HepG2 (cell line): ENCODE data around the gene RBM23. TPM values are rescaled to one million over a fixed set of nuclear protein-coding genes. Genes with fewer than 3 reads are reported as not detected.
A peak's percentile ranks its signal among the peaks of the same experiment; 100 is the strongest.

Experiments
- ATAC-seq: fragments of 200-7000 bp; cut with Tn5 transposase; 3 replicates; pipeline ENCODE4 v1.9.1; 2020; ENCODE audit warnings: mild to moderate bottlenecking, moderate library complexity
- BruUV-seq: library from RNA; stranded (reverse); fragments of 400-500 nt; replicated peaks from 2 replicates; lab custom pipeline; 2021; lab: Mats Ljungman, UMichigan
- CTCF ChIA-PET: fragments of 300-600 bp; formaldehyde crosslinking; extraction: SDS; loops from one replicate; lab custom pipeline; 2021; ENCODE audit warnings: low total read pairs, inconsistent platforms, low intra/inter-chr PET ratio; lab: Yijun Ruan, JAX
- POLR2A ChIA-PET: fragments of 350-600 bp; sonication (Branson Sonifier 250); formaldehyde crosslinking; loops from one replicate; lab custom pipeline; 2020; ENCODE audit warnings: antibody characterized with exemption, inconsistent platforms; lab: Yijun Ruan, JAX
- DNase-seq: peaks from one replicate; pipeline ENCODE4 v3.0.0-alpha.2; 2015; ENCODE audit warnings: low spot score
- FAIRE-seq: peaks from 3 replicates; lab custom pipeline; 2011; peaks lifted over from hg19 to GRCh38; lab: Jason Lieb, UNC
- H2AFZ ChIP-seq: one replicate; pipeline ENCODE4 v1.6.1; 2011; ENCODE audit warnings: low read length, inconsistent platforms
- H3K27ac ChIP-seq: fragments of 300-600 bp; 3 replicates; pipeline ENCODE4 v1.8.0; 2011; ENCODE audit warnings: mixed run types, mild to moderate bottlenecking, mixed read lengths, low read length, inconsistent platforms; ENCODE audit not compliant: insufficient read depth; ENCODE audit errors: extremely low read length
- H3K27me3 ChIP-seq, 2 experiments: fragments of 200-600 bp in 1 of 2; 2 replicates in 1 of 2; 3 replicates in 1 of 2; pipeline versions ENCODE4 v1.6.0 to v1.8.0; 2011; ENCODE audit warnings: low read length in 2 of 2, mild to moderate bottlenecking in 2 of 2, moderate library complexity in 2 of 2, inconsistent platforms in 1 of 2; ENCODE audit not compliant: insufficient read depth in 2 of 2, control insufficient read depth in 1 of 2
- H3K36me3 ChIP-seq, 2 experiments: fragments of 200-600 bp in 1 of 2; replicated peaks in 1 of 2; 2 replicates in 1 of 2; 3 replicates in 1 of 2; pipeline versions ENCODE4 v1.5.1 to v1.8.0; 2011; ENCODE audit warnings: low read length in 2 of 2, inconsistent platforms in 1 of 2; ENCODE audit not compliant: insufficient read depth in 2 of 2, control insufficient read depth in 1 of 2
- H3K4me1 ChIP-seq: 2 replicates; pipeline ENCODE4 v1.5.1; 2012; ENCODE audit warnings: low read length, inconsistent platforms; ENCODE audit not compliant: insufficient read depth
- H3K4me2 ChIP-seq: 2 replicates; pipeline ENCODE4 v1.6.0; 2011; ENCODE audit warnings: low read depth, low read length, inconsistent platforms
- H3K4me3 ChIP-seq, 3 experiments: fragments of 200-600 bp in 1 of 3; sonication (generic), shearing (Covaris generic) in 1 of 3; replicated peaks in 1 of 3; 2 replicates each; pipeline ENCODE4 v1.5.1; 2011 to 2016; ENCODE audit warnings: low read length in 3 of 3, inconsistent platforms in 2 of 3, low read depth in 2 of 3, mild to moderate bottlenecking in 2 of 3, control low read depth in 1 of 3, mixed read lengths in 1 of 3; ENCODE audit not compliant: insufficient read depth in 1 of 3
- H3K79me2 ChIP-seq: one replicate; pipeline ENCODE4 v1.6.1; 2011; ENCODE audit warnings: low read length, inconsistent platforms; ENCODE audit not compliant: insufficient read depth
- H3K9ac ChIP-seq: 2 replicates; pipeline ENCODE4 v1.6.0; 2011; ENCODE audit warnings: mild to moderate bottlenecking, low read depth, low read length, inconsistent platforms; ENCODE audit not compliant: insufficient read depth
- H3K9me3 ChIP-seq: 2 replicates; pipeline ENCODE4 v1.5.1; 2012; ENCODE audit warnings: mild to moderate bottlenecking, low read length
- H4K20me1 ChIP-seq: 2 replicates; pipeline ENCODE4 v1.6.0; 2011; ENCODE audit warnings: inconsistent platforms, mild to moderate bottlenecking, low read length, moderate library complexity; ENCODE audit not compliant: insufficient read depth
- ARID2 ChIP-seq: sonication (generic); formaldehyde crosslinking; IDR thresholded peaks from 2 replicates; pipeline ENCODE4 v1.8.1; 2022; ENCODE audit warnings: mild to moderate bottlenecking, missing genetic modification reagents, borderline replicate concordance
- ATF7 ChIP-seq, 2 experiments: fragments of 450-650 bp in 1 of 2; sonication (generic) in 1 of 2; formaldehyde crosslinking in 1 of 2; IDR thresholded peaks; 2 replicates each; pipeline versions ENCODE4 v1.4.0 to v1.6.1; 2016 to 2020; ENCODE audit warnings: antibody characterized with exemption in 1 of 2, mild to moderate bottlenecking in 1 of 2, missing genetic modification reagents in 1 of 2
- CBFB ChIP-seq: sonication (generic); formaldehyde crosslinking; IDR thresholded peaks from 2 replicates; pipeline ENCODE4 v1.4.0; 2020; ENCODE audit warnings: missing genetic modification reagents
- FOXA1 ChIP-seq, 2 experiments: fragments of 450-650 bp in 1 of 2; sonication (generic) in 1 of 2; formaldehyde crosslinking in 1 of 2; IDR thresholded peaks; 2 replicates each; pipeline versions ENCODE4 v1.4.0 to v1.6.1; 2016 to 2020; ENCODE audit warnings: missing genetic modification reagents in 1 of 2
- HNRNPLL ChIP-seq: fragments of 200-400 bp; formaldehyde crosslinking; IDR thresholded peaks from 2 replicates; pipeline ENCODE4 v1.6.1; 2017; ENCODE audit warnings: mild to moderate bottlenecking, low read depth, low read length; ENCODE audit not compliant: poor library complexity, severe bottlenecking
- IRX3 ChIP-seq: sonication (generic); formaldehyde crosslinking; IDR thresholded peaks from 2 replicates; pipeline ENCODE4 v1.8.1; 2023; ENCODE audit warnings: mild to moderate bottlenecking, low read depth, missing genetic modification reagents, borderline replicate concordance
- NR2C2 ChIP-seq: sonication (generic); formaldehyde crosslinking; IDR thresholded peaks from 2 replicates; pipeline ENCODE4 v1.4.0; 2020; ENCODE audit warnings: missing genetic modification reagents, mild to moderate bottlenecking, moderate library complexity, borderline replicate concordance
- POLR2AphosphoS2 ChIP-seq: IDR thresholded peaks from 2 replicates; pipeline ENCODE4 v1.6.1; 2011; ENCODE audit warnings: low read depth, low read length, improper control_type of control experiment
- PPARG ChIP-seq: conservative IDR thresholded peaks from 2 replicates; pipeline ENCODE4 v1.6.1; 2016; ENCODE audit warnings: missing biosample characterization, missing genetic modification reagents
- RORA ChIP-seq: sonication (generic); formaldehyde crosslinking; IDR thresholded peaks from 2 replicates; pipeline ENCODE4 v1.5.0; 2020; ENCODE audit warnings: mild to moderate bottlenecking, missing genetic modification reagents, moderate library complexity
- TGIF2 ChIP-seq: IDR thresholded peaks from 2 replicates; pipeline ENCODE4 v1.6.1; 2016; ENCODE audit warnings: control low read depth, missing compliant biosample characterization
- U2AF1 ChIP-seq: fragments of 200-400 bp; formaldehyde crosslinking; optimal IDR thresholded peaks from 2 replicates; pipeline ENCODE3; 2017; ENCODE audit warnings: mild to moderate bottlenecking, low read depth, low read length
- ZC3H13 ChIP-seq: sonication (generic); formaldehyde crosslinking; IDR thresholded peaks from 2 replicates; pipeline ENCODE4 v1.8.1; 2023; ENCODE audit warnings: mild to moderate bottlenecking, missing genetic modification reagents, moderate library complexity
- ZFP62 ChIP-seq: sonication (generic); formaldehyde crosslinking; IDR thresholded peaks from 2 replicates; pipeline ENCODE4 v1.4.0; 2020; ENCODE audit warnings: missing genetic modification reagents
- ZMYM2 ChIP-seq: sonication (generic); formaldehyde crosslinking; IDR thresholded peaks from 2 replicates; pipeline ENCODE4 v1.8.0; 2022; ENCODE audit warnings: mild to moderate bottlenecking, missing genetic modification reagents
- ZNF225 ChIP-seq: sonication (generic); formaldehyde crosslinking; IDR thresholded peaks from 2 replicates; pipeline ENCODE4 v1.4.0; 2020; ENCODE audit warnings: mild to moderate bottlenecking, missing genetic modification reagents
- ZNF232 ChIP-seq: sonication (generic); formaldehyde crosslinking; IDR thresholded peaks from 2 replicates; pipeline ENCODE4 v1.4.0; 2020; ENCODE audit warnings: missing genetic modification reagents, borderline replicate concordance
- ZNF331 ChIP-seq: sonication (generic); formaldehyde crosslinking; IDR thresholded peaks from 2 replicates; pipeline ENCODE4 v1.4.0; 2020; ENCODE audit warnings: missing genetic modification reagents
- ZNF589 ChIP-seq: sonication (generic); formaldehyde crosslinking; conservative IDR thresholded peaks from 2 replicates; pipeline ENCODE4 v1.8.0; 2022; ENCODE audit warnings: mild to moderate bottlenecking, moderate library complexity, missing genetic modification reagents
- ZNF652 ChIP-seq: IDR thresholded peaks from 2 replicates; pipeline ENCODE4 v1.6.1; 2016; ENCODE audit warnings: low read depth, borderline replicate concordance
- ZNF709 ChIP-seq: sonication (generic); formaldehyde crosslinking; IDR thresholded peaks from 2 replicates; pipeline ENCODE4 v1.5.0; 2020; ENCODE audit warnings: mild to moderate bottlenecking, missing genetic modification reagents
- ZNF749 ChIP-seq: sonication (generic); formaldehyde crosslinking; IDR thresholded peaks from 2 replicates; pipeline ENCODE4 v1.8.0; 2022; ENCODE audit warnings: mild to moderate bottlenecking, missing genetic modification reagents, moderate library complexity, borderline replicate concordance
- ZNF792 ChIP-seq: IDR thresholded peaks from 2 replicates; pipeline ENCODE4 v1.6.1; 2016
- WGBS: methylation state at CpG from one replicate; pipeline ENCODE4 v1.1.6; 2017; ENCODE audit warnings: low lambda C conversion rate; 5-methylcytosine and 5-hydroxymethylcytosine counted together
- in situ Hi-C: cut with HindIII; loops from 2 replicates; pipeline ENCODE4 v1.10.0; 2017; ENCODE audit warnings: low pct_unique_long_range_greater_than_20kb; ENCODE audit not compliant: extremely low pct_ligation_motif_present
- intact Hi-C: fragments of 100-400 bp; cut with micrococcal nuclease; formaldehyde crosslinking; loops from one replicate; pipeline ENCODE4 v1.10.0; 2022; ENCODE audit not compliant: unreplicated experiment
- polyA plus RNA-seq, 8 experiments: library from polyadenylated mRNA; depleted of rRNA in 3 of 8; stranded (reverse) in 7 of 8; unstranded in 1 of 8; fragments of >200 nt; fragmentation: Illumina TruSeq in 4 of 8; extraction: Trizol in 4 of 8; gene quantifications; 2 replicates each; pipeline versions ENCODE4 v1.2.1 to v1.2.3, GENCODE V29; 2011 to 2016; ENCODE audit warnings: low read depth in 4 of 8, missing spikeins in 1 of 8, mixed read lengths in 1 of 8; ENCODE audit not compliant: insufficient read depth in 1 of 8
- total RNA-seq, 5 experiments: library from RNA; depleted of rRNA; stranded (reverse); fragments of >200 nt; fragmentation: Illumina TruSeq; extraction: Trizol; gene quantifications; 2 replicates each; pipeline ENCODE4 v1.2.3, GENCODE V29; 2016; ENCODE audit warnings: low read depth in 1 of 5
- TF ChIP-seq, protein P1 (sequence below): sonication (generic); formaldehyde crosslinking; IDR thresholded peaks from 2 replicates; pipeline ENCODE4 v1.4.0; 2020; ENCODE audit warnings: mild to moderate bottlenecking, missing genetic modification reagents

RBM23 gene
- total and polyA plus RNA-seq, 2 of the 13 experiments (the other 11 are each of a cell fraction or from before 2014, with no cell fraction given): 1.5 to 2.1 TPM

DNA sequence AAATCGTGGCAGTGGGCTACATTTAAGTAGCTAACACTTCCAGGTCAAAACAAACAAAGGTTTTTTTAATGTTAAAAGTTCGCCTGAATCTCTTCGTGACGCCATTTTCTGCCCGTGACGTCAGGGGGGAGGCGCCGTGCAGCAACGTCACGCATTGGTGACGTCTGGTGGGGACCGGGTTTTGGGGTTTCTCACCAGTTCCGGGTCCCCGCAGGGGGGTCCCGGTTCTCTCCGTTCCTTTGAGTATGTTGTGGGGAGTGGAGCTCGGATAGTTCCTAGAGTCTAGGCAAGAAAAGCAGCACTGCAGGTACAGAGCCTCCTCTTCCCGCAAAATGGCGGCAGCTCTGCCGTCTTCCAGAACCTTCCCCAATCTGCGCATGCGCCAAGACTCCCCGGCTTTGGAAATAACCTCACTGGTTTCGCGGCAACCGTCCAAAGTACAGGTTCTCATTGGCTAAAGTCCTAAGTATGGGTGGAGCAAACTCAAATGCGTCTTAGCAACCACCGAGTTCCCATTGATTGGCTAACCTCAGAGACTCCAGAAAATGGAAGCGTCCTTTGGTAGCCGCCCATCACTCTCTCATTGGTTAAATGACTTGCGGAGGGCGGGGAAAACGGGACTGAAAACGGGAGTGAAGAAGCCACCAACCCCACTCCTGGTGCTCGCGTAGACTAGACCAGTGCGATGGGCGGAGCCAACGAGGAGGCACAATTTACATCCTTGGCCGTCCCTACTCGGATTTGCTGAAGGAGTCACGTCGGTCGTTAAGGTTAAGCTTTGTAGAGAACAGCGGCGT is at the start of gene RBM23 (continued):
- no peak for TF ChIP-seq ZNF749 (CRISPR knock-in tag)
- 0 out of 2 replicates have a peak, but pooled peaks have one; percentile 38 for TF ChIP-seq IRX3 (CRISPR knock-in tag)
- TF ChIP-seq ATF7 (IDR thresholded peaks at IDR 0.05): no peak
- no peak for TF ChIP-seq ATF7 (CRISPR knock-in tag; IDR thresholded peaks at IDR 0.05)

DNA sequence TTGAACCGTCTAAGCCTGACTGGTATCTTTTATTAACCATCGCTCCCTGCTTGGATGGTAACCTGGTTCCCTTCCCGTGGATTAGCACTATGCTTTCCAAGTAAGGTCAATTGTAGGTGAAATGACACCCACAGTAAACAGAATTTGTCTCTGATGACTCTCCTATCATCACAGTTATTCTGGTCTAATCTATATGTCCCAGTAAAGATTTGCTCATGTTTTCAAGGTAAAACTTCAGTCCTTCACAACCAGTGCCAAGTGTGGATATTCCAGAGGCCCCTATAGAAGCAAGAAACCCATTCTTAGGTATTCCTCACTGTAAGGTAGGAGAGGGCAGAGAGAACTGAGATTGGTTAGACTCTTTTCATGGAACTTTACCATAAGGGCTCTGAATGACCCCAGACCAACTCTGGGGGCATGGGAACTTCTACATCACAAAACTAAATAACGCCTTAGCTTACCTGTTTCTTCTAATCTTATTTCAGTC is 47.9 kb upstream of the RBM23 start:
- no peaks in the 10 kb centered on the region for H3K79me2 ChIP-seq
- no peak overlapping the region for H3K4me3 ChIP-seq
- peak overlapping the region; percentile 59 for H3K27ac ChIP-seq
- 50% methylated on average over 4 of the region's 4 CpGs for WGBS
- in situ Hi-C loops: no loop called here
- FAIRE-seq (no peak), DNase-seq (no peak), ATAC-seq (peak; percentile 32)
- H2AFZ ChIP-seq: no peak overlapping the region
- BruUV-seq: TSS peak; percentile 58
- CTCF ChIA-PET: interaction anchor here (1.1 to 2.6 kb wide), 3 partner anchors 9 to 20 kb away, joined by 4 to 5 read pairs (median 4); no protein-coding TSS in a partner anchor
- no peaks in the 10 kb centered on the region for H3K9me3 ChIP-seq
- POLR2A ChIA-PET: interaction anchor here (1.0 to 26.8 kb wide), 15 partner anchors 1 to 200 kb away, joined by 3 to 1670 read pairs (median 5); partner anchors contain the start of genes ACIN1, AJUBA, C14orf119 and HAUS4
- peaks cover 6 to 10% of the 10 kb centered on the region in 2 experiments for H3K36me3 ChIP-seq
- peaks cover 34% of the 10 kb centered on the region for H3K4me1 ChIP-seq
- H3K27me3 ChIP-seq: no peaks in the 10 kb centered on the region
- peak overlapping the region; percentile 38 for H3K4me2 ChIP-seq
- no peaks in the 10 kb centered on the region; the same call in 1 of the 2 replicates for H4K20me1 ChIP-seq
- intact Hi-C loops: no loop called here
- no peak overlapping the region for H3K9ac ChIP-seq
- TF ChIP-seq, protein P1, sequence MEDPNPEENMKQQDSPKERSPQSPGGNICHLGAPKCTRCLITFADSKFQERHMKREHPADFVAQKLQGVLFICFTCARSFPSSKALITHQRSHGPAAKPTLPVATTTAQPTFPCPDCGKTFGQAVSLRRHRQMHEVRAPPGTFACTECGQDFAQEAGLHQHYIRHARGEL: no peak
- TF ChIP-seq ZNF331 (0 out of 2 replicates have a peak, but pooled peaks have one; percentile 27), RORA (CRISPR knock-in tag) (no peak), NR2C2 (CRISPR knock-in tag) (no peak), ZNF225 (CRISPR knock-in tag) (no peak), FOXA1 (IDR thresholded peaks at IDR 0.05) (no peak), FOXA1 (CRISPR knock-in tag; IDR thresholded peaks at IDR 0.05) (peak; percentile 3; the same call in 1 of the 2 replicates), POLR2AphosphoS2 (peak; percentile 47; the same call in 1 of the 2 replicates), ZNF232 (no peak), TGIF2 (CRISPR knock-in tag) (no peak), ZNF652 (CRISPR knock-in tag) (no peak), HNRNPLL (no peak), PPARG (no peak), ZNF792 (CRISPR knock-in tag) (no peak), ZMYM2 (CRISPR knock-in tag) (no peak), CBFB (CRISPR knock-in tag) (no peak), ZC3H13 (no peak), U2AF1 (no peak), ARID2 (CRISPR knock-in tag) (0 out of 2 replicates have a peak, but pooled peaks have one; percentile 42), ZFP62 (CRISPR knock-in tag) (no peak), ZNF709 (CRISPR knock-in tag) (peak; percentile 21; the same call in 1 of the 2 replicates), ZNF589 (no peak)
